Raji (cell line): ENCODE measurements around the gene RAB17.

Source experiments
- POLR2A ChIP-seq: IDR thresholded peaks from 2 replicates; pipeline ENCODE4 v1.6.1; 2011; ENCODE audit warnings: low read depth, low read length, control low read depth; ENCODE audit not compliant: insufficient read depth

RAB17 gene

DNA sequence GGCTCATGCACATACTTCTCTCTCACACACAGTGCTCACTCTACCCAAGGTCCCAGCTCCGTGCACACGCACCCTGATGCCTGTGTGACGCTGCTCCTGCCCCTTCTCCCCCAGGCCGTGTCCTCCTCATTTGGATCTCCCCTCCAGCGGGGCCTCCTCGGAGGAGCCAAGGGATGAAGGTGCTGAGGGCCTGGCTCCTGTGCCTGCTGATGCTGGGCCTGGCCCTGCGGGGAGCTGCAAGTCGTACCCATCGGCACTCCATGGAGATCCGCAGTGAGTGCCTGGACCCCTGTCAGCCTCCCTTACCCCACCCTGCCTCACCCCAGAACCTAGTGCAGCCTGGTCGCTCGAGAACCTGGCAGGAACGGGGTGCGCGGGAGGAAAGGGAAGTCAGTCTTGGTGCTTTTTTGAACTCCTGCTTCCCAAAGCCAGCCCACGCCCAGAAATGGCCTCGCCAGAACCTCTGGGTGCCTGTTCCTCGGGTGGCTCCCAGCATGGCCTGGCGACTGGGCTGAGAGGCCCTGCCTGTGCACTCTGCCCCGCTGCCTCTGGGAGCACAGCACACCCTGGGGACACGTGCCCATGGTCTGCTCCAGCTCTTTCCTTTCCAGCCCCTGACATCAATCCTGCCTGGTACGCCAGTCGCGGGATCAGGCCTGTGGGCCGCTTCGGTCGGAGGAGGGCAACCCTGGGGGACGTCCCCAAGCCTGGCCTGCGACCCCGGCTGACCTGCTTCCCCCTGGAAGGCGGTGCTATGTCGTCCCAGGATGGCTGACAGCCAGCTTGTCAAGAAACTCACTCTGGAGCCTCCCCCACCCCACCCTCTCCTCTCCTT, 23.9 kb downstream of the RAB17 start, which contains the start of gene PRLH:
PRLH (plus strand) TSS at position 174 of the 835 bp plus-strand sequence; CDS start at position 174, 0 bp downstream.
- TF ChIP-seq POLR2A = no peak

DNA sequence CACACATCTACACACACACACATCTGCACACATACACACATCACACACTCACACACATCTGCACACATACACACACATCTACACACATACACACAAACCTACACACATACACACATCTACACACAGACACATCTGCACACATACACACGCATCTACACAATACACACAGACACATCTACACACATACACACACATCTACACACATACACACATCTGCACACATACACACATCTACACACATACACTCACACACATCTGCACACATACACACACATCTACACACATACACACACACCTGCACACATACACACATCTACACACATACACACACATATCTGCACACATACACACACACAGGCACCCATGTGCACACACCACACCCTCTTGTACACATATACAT, 24.6 kb downstream of the RAB17 start:
- no peak for TF ChIP-seq POLR2A

DNA sequence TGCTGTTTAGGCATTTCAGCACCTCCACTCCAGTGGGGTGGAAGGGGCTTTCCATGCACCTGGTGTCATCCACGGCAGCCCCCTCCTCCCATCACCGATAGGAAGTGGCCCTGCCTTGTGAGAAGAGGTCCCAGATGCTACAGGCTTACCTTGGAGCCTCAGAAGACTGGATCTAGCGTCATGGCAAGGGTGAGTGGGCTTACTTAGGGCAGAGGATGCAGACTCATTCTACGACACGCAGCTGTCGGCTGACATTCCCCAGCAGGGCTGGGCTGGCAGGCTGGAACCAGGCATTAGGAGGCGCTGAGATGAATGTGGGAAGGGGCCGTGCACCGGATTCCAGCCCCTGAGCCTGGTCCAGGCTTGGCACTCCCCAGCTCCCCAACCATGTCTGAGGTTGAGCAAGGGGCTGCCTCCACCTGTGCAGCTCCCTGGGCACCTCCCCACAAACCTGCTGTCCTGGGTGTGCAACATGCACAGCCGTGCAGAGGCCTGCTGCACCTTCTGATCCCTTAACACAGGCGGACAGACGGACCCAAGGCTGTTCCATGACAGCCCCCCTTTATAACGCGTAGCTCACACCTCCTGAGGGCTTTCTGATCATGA, 25.9 kb downstream of the RAB17 start:
- TF ChIP-seq POLR2A = no peak

- TF ChIP-seq POLR2A = no peak
Measured at GRCh38 chr2:237563816-237564215, 26.7 kb downstream of the RAB17 start.

GRCh38 chr2:237561221-237561620, 29.3 kb downstream of the RAB17 start:
- no peak for TF ChIP-seq POLR2A

- TF ChIP-seq POLR2A = no peak
Measured at GRCh38 chr2:237558961-237559641, 31.4 kb downstream of the RAB17 start.

- TF ChIP-seq POLR2A = no peak
Measured at GRCh38 chr2:237557633-237558015, 32.9 kb downstream of the RAB17 start.

DNA sequence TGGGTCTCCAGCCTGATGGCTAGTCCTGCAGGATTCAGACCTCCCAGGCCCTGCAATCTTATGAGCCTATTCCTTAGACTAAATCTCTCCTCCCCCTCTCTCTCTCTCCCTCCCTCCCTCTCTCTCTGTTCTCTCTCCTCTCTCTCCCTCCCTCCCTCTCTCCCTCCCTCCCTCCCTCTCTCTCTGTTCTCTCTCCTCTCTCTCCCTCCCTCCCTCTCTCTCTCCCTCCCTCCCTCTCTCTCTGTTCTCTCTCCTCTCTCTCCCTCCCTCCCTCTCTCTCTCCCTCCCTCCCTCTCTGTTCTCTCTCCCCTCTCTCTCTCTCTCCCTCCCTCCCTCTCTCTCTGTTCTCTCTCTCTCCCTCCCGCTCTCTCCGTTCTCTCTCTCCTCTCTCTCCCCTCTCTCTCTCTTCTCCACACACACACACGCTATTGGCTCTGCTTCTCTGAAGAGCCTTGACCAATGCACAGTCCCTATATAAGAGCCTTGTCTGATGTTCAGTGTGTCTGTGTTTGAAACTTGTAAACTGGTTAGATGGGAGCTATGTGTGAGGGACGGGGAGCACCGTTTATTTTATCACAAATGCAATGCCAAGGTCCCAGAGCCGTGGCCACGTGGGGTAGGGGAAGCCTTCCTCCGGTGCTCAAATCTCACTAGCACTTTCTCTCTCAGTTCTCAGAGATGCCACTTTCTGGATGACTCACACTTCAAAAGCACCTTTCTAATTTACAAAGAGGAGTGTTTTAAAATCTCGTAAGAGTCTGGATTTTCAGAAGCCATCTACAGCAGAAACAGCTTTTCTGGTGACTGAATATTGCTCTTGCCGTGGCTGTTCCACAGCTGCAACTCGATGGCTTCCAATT, 33.5 kb downstream of the RAB17 start:
- no peak for TF ChIP-seq POLR2A

- no peak for TF ChIP-seq POLR2A
Measured at GRCh38 chr2:237555560-237555959, 35.0 kb downstream of the RAB17 start.

DNA sequence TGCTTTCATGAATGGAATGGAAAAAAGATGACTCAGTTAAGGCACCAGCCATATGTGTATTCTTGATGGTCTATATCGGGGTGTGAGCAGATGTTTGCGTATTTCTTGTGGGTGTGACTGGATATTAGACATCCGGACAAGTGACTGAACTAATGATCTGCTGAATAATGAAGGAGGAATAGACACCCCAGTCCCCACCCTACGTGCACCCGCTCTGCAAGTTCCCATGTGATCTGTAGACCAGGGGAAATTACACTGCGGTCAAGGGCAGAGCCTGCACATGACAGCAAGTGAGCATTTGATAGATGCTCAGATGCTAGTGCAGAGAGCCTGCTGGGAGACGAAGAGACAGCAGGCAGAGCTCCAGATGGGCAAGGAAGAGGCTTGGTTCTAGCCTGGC, 36.6 kb downstream of the RAB17 start:
- no peak for TF ChIP-seq POLR2A

GRCh38 chr2:237552908-237553307, 37.6 kb downstream of the RAB17 start:
- TF ChIP-seq POLR2A = no peak

DNA sequence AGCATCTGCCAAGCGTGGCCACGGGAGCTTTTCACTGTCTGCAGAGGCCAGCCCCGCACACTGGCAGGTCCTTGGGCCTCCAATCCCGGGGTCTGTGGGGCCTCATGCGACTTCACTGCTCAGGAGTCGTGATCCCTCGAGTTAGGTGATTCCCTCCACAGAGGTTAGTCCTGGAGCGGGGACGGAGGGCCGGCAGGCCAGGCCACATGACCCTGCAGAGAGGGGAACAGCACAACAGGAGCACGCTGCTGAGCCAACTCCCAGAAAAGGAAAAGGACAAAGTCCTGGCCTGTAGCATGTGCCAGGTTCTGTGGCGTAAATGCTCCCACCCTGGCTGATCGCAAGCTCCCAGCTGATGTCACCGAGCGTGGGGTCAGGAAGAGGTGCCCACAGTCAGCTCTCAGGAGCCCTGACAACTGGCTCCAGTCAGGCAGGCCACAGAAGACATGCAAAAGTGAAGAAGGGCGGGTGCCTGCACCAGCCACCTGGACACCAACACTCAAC, 39.4 kb downstream of the RAB17 start:
- TF ChIP-seq POLR2A = no peak

- no peak for TF ChIP-seq POLR2A
Measured at GRCh38 chr2:237549643-237550415, 40.7 kb downstream of the RAB17 start.

- TF ChIP-seq POLR2A = no peak
Measured at GRCh38 chr2:237549216-237549615, 41.3 kb downstream of the RAB17 start.
